ENCODE data around the gene NXPH1.

- TF ChIP-seq, protein P1, sequence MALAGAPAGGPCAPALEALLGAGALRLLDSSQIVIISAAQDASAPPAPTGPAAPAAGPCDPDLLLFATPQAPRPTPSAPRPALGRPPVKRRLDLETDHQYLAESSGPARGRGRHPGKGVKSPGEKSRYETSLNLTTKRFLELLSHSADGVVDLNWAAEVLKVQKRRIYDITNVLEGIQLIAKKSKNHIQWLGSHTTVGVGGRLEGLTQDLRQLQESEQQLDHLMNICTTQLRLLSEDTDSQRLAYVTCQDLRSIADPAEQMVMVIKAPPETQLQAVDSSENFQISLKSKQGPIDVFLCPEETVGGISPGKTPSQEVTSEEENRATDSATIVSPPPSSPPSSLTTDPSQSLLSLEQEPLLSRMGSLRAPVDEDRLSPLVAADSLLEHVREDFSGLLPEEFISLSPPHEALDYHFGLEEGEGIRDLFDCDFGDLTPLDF (CRISPR knock-in tag; IDR thresholded peaks at IDR 0.05), result no peak
- no peak for TF ChIP-seq ELF4 (CRISPR knock-in tag; IDR thresholded peaks at IDR 0.05; ENCODE audit: low read depth)
- TF ChIP-seq CTCF (IDR thresholded peaks at IDR 0.05), result no peak
- TF ChIP-seq E2F4 (CRISPR knock-in tag; IDR thresholded peaks at IDR 0.05; ENCODE audit: borderline replicate concordance, low read depth), result no peak
- TF ChIP-seq, protein P2, sequence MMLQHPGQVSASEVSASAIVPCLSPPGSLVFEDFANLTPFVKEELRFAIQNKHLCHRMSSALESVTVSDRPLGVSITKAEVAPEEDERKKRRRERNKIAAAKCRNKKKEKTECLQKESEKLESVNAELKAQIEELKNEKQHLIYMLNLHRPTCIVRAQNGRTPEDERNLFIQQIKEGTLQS (CRISPR knock-in tag; conservative IDR thresholded peaks at IDR 0.05), result no peak
These were observed 37.1 kb upstream of the NXPH1 start for GRCh38 chr7:8396294-8396693.

Measured in WTC11 (cell line).